HepG2 (cell line): ENCODE measurements around the gene TRDMT1. TPM values are rescaled to one million over a fixed set of nuclear protein-coding genes. Genes with fewer than 3 reads are reported as not detected.

Source experiments
- ARID4A ChIP-seq: sonication (generic); formaldehyde crosslinking; IDR thresholded peaks from 2 replicates; pipeline ENCODE4 v1.5.0; 2020; ENCODE audit warnings: mild to moderate bottlenecking, missing genetic modification reagents, borderline replicate concordance
- HNRNPUL1 ChIP-seq: fragments of 200-400 bp; formaldehyde crosslinking; IDR thresholded peaks from 2 replicates; pipeline ENCODE4 v1.6.1; 2017; ENCODE audit warnings: low read depth, mild to moderate bottlenecking, low read length, moderate library complexity
- KLF11 ChIP-seq: IDR thresholded peaks from 2 replicates; pipeline ENCODE4 v1.6.1; 2016; ENCODE audit warnings: missing compliant biosample characterization
- SALL1 ChIP-seq: sonication (generic); formaldehyde crosslinking; IDR thresholded peaks from 2 replicates; pipeline ENCODE4 v1.8.0; 2022; ENCODE audit warnings: mild to moderate bottlenecking, missing genetic modification reagents
- SRSF1 ChIP-seq: fragments of 200-400 bp; formaldehyde crosslinking; optimal IDR thresholded peaks from 2 replicates; pipeline ENCODE3; 2017; ENCODE audit warnings: mild to moderate bottlenecking, low read depth, low read length, moderate library complexity
- SRY ChIP-seq: sonication (generic); formaldehyde crosslinking; IDR thresholded peaks from 2 replicates; pipeline ENCODE4 v1.8.0; 2022; ENCODE audit warnings: mild to moderate bottlenecking, missing genetic modification reagents
- ZFP90 ChIP-seq: sonication (generic); formaldehyde crosslinking; IDR thresholded peaks from 2 replicates; pipeline ENCODE4 v1.8.0; 2022; ENCODE audit warnings: missing genetic modification reagents, mild to moderate bottlenecking, inconsistent platforms, borderline replicate concordance
- ZNF333 ChIP-seq: sonication (generic); formaldehyde crosslinking; IDR thresholded peaks from 2 replicates; pipeline ENCODE4 v1.4.0; 2020; ENCODE audit warnings: mild to moderate bottlenecking, missing genetic modification reagents, borderline replicate concordance
- ZNF547 ChIP-seq: sonication (generic); formaldehyde crosslinking; IDR thresholded peaks from 2 replicates; pipeline ENCODE4 v1.5.1; 2020; ENCODE audit warnings: mild to moderate bottlenecking, missing genetic modification reagents
- ZNF709 ChIP-seq: sonication (generic); formaldehyde crosslinking; IDR thresholded peaks from 2 replicates; pipeline ENCODE4 v1.5.0; 2020; ENCODE audit warnings: mild to moderate bottlenecking, missing genetic modification reagents
- polyA plus RNA-seq, 8 experiments: library from polyadenylated mRNA; depleted of rRNA in 3 of 8; stranded (reverse) in 7 of 8; unstranded in 1 of 8; fragments of >200 nt; fragmentation: Illumina TruSeq in 4 of 8; extraction: Trizol in 4 of 8; gene quantifications; 2 replicates each; pipeline versions ENCODE4 v1.2.1 to v1.2.3, GENCODE V29; 2011 to 2016; ENCODE audit warnings: low read depth in 4 of 8, missing spikeins in 1 of 8, mixed read lengths in 1 of 8; ENCODE audit not compliant: insufficient read depth in 1 of 8
- total RNA-seq, 5 experiments: library from RNA; depleted of rRNA; stranded (reverse); fragments of >200 nt; fragmentation: Illumina TruSeq; extraction: Trizol; gene quantifications; 2 replicates each; pipeline ENCODE4 v1.2.3, GENCODE V29; 2016; ENCODE audit warnings: low read depth in 1 of 5
- TF ChIP-seq, protein P1 (sequence below): sonication (generic); formaldehyde crosslinking; IDR thresholded peaks from 2 replicates; pipeline ENCODE4 v1.4.0; 2020; ENCODE audit warnings: mild to moderate bottlenecking, missing genetic modification reagents, borderline replicate concordance
- TF ChIP-seq, protein P2 (sequence below): sonication (generic); formaldehyde crosslinking; IDR thresholded peaks from 2 replicates; pipeline ENCODE4 v1.4.0; 2020; ENCODE audit warnings: mild to moderate bottlenecking, missing genetic modification reagents

TRDMT1 gene
- total and polyA plus RNA-seq, 2 of the 13 experiments (the other 11 are each of a cell fraction or from before 2014, with no cell fraction given) = 2.0 to 3.0 TPM

- TF ChIP-seq, protein P1, sequence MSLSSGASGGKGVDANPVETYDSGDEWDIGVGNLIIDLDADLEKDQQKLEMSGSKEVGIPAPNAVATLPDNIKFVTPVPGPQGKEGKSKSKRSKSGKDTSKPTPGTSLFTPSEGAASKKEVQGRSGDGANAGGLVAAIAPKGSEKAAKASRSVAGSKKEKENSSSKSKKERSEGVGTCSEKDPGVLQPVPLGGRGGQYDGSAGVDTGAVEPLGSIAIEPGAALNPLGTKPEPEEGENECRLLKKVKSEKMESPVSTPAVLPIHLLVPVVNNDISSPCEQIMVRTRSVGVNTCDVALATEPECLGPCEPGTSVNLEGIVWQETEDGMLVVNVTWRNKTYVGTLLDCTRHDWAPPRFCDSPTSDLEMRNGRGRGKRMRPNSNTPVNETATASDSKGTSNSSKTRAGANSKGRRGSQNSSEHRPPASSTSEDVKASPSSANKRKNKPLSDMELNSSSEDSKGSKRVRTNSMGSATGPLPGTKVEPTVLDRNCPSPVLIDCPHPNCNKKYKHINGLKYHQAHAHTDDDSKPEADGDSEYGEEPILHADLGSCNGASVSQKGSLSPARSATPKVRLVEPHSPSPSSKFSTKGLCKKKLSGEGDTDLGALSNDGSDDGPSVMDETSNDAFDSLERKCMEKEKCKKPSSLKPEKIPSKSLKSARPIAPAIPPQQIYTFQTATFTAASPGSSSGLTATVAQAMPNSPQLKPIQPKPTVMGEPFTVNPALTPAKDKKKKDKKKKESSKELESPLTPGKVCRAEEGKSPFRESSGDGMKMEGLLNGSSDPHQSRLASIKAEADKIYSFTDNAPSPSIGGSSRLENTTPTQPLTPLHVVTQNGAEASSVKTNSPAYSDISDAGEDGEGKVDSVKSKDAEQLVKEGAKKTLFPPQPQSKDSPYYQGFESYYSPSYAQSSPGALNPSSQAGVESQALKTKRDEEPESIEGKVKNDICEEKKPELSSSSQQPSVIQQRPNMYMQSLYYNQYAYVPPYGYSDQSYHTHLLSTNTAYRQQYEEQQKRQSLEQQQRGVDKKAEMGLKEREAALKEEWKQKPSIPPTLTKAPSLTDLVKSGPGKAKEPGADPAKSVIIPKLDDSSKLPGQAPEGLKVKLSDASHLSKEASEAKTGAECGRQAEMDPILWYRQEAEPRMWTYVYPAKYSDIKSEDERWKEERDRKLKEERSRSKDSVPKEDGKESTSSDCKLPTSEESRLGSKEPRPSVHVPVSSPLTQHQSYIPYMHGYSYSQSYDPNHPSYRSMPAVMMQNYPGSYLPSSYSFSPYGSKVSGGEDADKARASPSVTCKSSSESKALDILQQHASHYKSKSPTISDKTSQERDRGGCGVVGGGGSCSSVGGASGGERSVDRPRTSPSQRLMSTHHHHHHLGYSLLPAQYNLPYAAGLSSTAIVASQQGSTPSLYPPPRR (CRISPR knock-in tag) = no peak; the same call in 1 of the 2 replicates
- TF ChIP-seq ZNF709 = peak; percentile 96
- peak; percentile 83; the same call in 1 of the 2 replicates for TF ChIP-seq SRY (CRISPR knock-in tag)
- TF ChIP-seq, protein P2, sequence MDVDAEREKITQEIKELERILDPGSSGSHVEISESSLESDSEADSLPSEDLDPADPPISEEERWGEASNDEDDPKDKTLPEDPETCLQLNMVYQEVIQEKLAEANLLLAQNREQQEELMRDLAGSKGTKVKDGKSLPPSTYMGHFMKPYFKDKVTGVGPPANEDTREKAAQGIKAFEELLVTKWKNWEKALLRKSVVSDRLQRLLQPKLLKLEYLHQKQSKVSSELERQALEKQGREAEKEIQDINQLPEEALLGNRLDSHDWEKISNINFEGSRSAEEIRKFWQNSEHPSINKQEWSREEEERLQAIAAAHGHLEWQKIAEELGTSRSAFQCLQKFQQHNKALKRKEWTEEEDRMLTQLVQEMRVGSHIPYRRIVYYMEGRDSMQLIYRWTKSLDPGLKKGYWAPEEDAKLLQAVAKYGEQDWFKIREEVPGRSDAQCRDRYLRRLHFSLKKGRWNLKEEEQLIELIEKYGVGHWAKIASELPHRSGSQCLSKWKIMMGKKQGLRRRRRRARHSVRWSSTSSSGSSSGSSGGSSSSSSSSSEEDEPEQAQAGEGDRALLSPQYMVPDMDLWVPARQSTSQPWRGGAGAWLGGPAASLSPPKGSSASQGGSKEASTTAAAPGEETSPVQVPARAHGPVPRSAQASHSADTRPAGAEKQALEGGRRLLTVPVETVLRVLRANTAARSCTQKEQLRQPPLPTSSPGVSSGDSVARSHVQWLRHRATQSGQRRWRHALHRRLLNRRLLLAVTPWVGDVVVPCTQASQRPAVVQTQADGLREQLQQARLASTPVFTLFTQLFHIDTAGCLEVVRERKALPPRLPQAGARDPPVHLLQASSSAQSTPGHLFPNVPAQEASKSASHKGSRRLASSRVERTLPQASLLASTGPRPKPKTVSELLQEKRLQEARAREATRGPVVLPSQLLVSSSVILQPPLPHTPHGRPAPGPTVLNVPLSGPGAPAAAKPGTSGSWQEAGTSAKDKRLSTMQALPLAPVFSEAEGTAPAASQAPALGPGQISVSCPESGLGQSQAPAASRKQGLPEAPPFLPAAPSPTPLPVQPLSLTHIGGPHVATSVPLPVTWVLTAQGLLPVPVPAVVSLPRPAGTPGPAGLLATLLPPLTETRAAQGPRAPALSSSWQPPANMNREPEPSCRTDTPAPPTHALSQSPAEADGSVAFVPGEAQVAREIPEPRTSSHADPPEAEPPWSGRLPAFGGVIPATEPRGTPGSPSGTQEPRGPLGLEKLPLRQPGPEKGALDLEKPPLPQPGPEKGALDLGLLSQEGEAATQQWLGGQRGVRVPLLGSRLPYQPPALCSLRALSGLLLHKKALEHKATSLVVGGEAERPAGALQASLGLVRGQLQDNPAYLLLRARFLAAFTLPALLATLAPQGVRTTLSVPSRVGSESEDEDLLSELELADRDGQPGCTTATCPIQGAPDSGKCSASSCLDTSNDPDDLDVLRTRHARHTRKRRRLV = peak; percentile 55; the same call in 1 of the 2 replicates
- TF ChIP-seq ARID4A (CRISPR knock-in tag) = peak; percentile 82; the same call in 1 of the 2 replicates
- peak; percentile 99 for TF ChIP-seq SRSF1
- peak; percentile 84; the same call in 1 of the 2 replicates for TF ChIP-seq ZNF333 (CRISPR knock-in tag)
- TF ChIP-seq SALL1 (CRISPR knock-in tag) = peak; percentile 94
- TF ChIP-seq HNRNPUL1 = peak; percentile 63; the same call in 1 of the 2 replicates
- TF ChIP-seq ZFP90 (CRISPR knock-in tag) = peak; percentile 88
- no peak; the same call in 1 of the 2 replicates for TF ChIP-seq ZNF547 (CRISPR knock-in tag)
- TF ChIP-seq KLF11 (CRISPR knock-in tag) = peak; percentile 67; the same call in 1 of the 2 replicates
Observed at GRCh38 chr10:17200912-17201793, at the start of gene TRDMT1 (continued).
